HG02759 (cell line): Measurements from ENCODE around the gene HEATR5A.

ENCODE experiments used
- ATAC-seq: cut with Tn5 transposase; IDR thresholded peaks from one replicate; pipeline ENCODE4 v1.9.1; 2021; ENCODE audit warnings: mild to moderate bottlenecking, moderate library complexity; ENCODE audit not compliant: unreplicated experiment

HEATR5A gene

DNA sequence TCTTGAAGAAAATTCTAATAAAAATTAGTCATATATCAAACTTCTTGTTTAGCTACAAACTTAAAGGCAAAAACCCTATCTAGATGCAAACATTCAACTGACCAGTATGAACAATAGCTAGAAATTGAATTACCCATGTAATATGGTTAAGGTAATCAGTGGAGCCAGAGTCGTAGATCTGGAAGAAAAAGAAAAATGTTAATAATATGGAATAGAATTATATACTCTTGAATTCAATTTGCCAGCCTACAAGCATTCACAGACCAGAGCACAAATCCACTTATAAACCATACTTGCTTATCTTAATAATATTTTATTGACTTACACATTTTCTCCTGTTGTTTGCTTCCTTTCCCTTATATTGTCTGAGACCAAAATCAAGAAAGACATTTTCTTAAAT, 7.7 kb upstream of the HEATR5A start:
- no peak for ATAC-seq

DNA sequence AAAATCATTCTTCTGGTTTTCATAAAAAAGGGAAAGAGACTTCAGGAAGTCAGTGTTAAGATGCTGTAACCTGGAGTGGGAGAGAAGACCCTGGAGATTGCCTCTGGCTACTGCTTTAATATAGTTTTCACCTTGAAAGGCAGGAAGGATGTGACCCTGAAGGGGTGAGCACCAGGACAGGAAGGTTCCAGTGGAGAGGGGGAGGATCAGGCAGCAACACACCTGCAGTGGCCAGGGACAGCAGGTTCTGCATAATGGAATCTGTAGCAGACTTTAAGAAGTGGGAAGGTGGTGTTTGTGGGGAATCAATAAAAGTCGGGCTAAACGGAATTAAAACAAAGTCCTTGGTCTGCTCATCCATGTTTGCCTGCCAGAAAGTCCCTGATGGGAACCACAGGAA, 6.3 kb upstream of the HEATR5A start:
- ATAC-seq, result no peak

DNA sequence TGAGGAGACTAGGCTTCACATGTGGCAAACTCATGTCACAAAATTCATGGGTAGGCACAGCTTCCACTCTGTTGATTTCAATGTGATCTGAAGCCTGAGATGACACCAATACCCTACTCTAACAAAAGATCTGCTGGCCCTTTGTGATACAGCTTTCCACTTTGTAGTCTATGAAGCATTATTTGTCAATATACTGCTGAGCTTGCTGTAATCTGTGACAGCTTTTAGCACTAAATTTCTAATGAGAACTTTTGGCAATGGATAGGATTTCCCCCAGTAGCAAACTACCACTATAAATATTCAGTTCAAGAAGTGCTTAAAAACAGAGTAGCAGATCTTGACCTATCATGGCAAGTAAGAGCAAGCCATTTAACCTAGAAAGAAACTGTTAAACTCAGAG, 5.6 kb upstream of the HEATR5A start:
- ATAC-seq, result no peak

DNA sequence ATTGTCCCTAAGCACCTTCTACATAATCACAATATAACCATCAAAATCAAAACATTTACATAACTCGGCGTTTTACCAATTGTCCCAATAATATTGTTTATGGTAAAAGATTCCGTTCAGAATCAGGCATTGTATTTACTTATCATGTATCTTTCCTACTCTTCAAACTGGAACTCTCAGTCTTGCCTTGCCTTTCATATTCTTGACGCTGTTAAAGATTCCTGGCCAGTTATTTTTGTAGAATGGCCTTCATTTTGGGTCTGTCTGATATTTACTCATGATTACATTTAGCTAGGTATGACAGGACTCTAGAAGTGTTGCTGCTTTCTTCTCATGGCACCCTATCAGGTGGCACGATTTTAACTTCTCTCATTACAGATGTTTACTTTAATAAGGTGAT, 850 bp upstream of the HEATR5A start:
- ATAC-seq, result no peak

DNA sequence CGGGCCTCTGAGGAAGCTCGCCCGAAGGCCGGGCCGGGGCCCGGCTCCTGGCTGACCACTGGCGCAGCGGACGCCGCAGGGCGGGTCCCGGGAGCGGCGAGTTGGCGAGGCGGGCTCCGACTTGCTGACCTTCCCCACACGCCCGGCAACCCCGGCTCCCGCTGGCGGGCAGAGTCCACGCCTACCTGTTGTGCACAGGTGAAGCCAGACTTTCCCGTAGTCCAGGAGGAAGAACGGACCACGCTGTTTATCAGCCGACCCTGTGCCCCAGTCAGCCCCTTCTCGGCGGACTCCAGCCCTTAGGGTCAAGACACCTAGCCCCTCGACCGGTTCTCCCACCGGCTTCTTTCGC, 407 bp downstream of the HEATR5A start:
- peak; percentile 22 for ATAC-seq

DNA sequence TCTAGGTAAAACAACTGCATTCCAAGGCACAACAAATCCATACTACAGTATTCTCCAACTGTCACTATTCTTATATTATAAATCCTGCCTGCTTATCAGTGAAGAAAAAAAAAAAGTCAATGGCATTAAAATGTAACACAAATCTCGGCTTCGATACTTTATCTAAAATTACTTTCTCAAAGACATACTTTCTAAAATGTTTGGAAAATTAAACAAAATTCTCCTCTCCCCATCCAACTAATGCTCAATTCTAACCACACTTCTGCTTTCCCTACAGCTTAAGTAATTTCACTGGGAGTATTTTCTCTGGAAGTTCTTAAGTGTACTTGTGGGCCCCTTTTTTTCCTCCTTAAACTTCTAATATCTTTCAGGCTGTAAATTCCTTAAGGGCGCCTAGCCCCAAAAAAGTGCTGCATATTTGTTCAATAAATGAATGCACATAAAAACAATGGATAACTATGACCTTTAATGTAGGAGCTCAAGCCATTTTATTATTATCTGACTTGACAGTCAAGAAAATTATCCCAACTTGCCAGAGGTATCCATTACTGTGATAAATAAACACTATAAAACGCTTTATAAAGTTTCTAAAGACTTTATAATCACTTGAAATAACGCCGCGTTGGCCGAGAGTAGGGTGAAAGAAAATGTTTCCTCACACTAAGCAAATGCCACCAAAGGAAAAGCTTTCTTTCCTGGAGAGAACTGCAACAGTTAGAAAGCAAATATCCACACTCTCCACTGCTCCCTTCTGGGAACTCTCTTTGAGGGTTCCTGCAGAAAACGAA, 977 bp downstream of the HEATR5A start:
- no peak for ATAC-seq

DNA sequence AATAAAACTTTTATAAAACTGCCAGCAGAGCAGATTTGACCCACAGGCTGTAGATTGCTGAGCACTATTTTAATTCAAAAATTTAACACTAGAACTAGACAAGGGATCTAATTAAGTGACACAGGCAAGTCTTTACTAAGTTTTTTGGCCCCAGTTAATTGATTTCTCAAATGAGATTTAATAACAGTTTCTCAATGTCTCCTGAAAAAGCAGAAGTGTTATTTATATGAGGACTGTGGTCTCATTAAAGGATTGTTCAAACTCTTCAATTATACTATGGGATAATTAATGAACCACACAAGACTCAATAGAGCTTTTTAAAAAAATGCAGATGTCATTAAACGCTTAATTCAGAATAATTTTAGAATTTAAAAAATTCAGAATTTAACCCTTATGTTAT, 1.9 kb downstream of the HEATR5A start:
- ATAC-seq, result no peak

DNA sequence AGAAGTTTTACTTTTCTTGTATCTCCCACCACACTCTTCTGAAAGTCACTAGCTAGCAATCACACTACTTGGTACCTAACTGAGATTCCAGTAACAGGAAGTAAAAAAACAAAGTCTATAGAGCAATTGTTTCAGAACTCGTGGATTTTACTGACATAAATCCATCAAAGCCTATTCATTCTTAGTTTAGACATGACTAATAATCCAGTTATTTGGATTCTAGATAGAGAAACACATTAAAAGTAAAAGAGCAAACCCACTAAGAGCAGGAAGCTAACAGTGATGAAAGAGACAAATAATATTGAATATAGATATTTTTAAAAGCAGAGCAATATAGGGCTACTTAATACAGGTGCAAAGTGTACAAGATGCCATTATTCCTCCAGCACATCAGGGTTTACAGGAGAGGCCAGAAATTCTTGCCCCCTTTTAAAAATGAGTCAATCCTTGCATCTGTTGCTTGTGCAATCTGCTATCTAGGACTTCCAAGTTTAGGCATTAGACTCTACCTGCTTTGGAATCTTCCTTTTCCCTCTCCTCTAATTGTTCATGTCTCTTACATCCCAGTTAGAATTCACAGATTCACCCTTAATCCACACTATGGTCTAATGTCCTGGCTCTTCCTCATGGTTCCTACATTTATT, 6.0 kb downstream of the HEATR5A start:
- ATAC-seq, result no peak

DNA sequence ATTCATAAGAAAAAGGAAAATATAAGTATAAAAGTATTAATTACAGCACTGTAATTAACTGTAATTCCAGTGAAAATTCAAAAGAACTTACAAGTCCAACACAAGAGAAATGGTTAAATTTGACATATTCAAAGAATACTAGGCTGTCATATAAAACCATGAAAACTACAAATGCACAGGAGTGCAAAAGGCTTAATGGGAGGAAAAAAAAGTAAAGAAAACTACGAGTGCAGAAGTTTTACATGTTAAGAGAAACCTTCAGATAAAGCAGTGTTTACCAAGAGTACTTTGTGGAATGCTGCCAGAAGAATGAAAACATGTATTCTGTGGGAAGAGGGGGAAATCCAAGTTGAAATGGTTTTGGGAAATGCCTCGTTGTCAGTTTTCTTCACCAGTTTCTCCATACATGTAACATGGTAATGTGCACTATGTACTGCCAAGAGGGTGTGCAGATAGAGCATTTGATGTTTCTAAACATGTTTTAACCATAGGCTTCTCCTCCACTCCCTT, 9.1 kb downstream of the HEATR5A start:
- ATAC-seq, result no peak

DNA sequence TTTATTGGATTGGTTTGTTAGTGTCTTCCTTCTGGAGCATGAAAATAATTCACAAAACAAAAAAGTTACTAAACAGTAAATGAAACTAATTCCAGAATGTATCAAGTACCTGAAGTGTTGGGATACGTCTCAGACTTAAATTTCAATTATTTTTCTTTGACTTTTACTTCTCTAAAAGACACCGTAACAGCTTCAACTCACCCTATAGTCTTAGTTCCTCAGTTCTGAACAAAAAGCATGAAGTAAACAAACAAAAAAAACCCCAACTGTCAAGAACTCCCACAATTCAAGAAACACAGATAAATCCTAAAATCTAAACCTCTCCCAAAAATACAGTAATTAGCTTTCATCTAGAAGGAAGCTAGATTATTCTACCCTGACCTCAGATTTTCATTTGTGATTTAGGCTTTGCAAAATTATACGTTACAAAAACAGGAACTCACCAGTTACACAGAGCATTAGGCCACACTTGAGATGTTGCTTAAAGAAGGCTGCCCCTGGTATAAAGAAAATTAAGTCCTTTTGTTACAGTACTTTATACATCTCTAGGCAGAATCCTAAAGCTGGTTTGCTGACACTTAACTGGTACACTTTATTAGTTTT, 10.2 kb downstream of the HEATR5A start:
- no peak for ATAC-seq

DNA sequence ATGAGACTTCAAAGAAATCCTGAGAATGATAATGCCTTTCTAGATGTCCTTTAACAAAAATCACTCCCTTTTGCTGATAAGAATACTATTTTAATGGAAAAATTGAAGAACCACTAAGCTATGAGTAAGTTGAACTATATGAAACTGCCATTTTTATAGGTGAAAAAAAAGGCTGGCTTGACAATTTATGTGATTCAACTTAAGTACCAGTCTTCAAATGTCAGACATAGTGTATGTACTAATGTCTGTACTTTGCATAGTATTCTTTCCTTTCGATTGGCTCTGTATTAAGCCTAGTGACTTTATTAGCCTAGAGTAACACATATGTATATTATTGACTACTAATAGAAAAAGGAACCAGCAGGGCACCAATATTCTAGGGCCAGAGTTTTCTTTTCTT, 11.9 kb downstream of the HEATR5A start:
- ATAC-seq, result no peak

DNA sequence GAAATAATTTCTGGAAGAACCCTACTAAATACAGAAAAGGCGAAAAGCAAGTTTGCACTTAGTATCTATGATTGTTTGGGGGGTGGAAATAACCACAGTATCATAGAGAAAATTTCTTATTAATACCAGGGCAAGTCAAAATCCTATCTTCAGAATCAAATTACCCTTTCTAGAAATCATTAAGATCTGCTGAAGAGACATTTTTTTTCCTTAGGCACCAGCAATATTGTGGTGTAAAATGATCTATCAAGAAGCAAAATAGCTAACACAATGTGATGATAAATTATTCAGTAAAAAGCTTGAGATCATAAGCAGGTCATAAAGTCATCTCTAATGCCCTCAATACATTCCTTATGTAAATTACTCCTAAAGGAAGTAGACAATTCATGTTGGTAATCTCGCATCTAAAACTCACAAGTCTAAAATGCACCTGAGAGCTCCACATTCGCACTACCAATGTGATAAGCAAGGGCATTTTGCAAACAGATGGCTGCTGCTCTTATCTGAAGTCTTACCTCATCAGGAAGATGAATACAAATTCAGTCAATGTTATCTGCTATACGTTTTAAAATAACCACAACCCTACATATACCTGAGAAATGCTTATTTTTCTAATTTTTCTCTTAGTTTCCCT, 14.6 kb downstream of the HEATR5A start:
- no peak for ATAC-seq

DNA sequence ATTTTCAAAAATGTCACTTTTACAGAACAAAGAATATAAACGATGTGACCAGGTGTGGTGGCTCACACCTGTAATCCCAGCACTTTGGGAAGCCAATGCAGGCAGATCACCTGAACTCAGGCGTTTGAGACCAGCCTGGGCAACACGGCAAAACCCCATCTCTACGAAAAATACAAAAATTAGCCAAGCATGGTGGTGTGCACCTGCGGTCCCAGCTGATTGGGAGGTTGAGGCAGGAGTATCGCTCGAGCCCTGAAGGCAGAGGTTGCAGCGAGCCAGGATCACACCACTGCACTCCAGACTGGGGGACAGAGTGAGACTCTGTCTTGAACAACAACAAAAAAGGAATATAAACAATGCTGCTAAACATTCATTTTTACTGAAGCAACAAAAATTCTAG, 15.2 kb downstream of the HEATR5A start:
- ATAC-seq, result no peak

DNA sequence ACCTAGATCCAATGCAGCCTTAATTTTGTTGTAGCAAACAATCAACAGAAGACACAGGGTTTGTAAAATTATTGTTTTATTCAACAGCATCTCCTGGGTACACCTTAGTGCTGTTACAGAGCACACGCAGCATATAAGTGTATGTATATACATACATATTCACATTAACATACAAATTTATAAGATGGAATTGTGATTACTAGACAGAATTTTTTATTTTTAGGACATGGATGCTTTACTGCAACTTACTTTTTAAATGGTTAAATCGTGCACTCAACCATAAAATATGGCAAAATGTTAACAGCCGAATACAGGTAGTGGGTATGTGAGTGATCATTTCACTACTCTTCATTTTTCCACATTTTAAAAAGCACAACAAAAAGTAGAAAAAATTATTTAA, 16.6 kb downstream of the HEATR5A start:
- ATAC-seq, result no peak

DNA sequence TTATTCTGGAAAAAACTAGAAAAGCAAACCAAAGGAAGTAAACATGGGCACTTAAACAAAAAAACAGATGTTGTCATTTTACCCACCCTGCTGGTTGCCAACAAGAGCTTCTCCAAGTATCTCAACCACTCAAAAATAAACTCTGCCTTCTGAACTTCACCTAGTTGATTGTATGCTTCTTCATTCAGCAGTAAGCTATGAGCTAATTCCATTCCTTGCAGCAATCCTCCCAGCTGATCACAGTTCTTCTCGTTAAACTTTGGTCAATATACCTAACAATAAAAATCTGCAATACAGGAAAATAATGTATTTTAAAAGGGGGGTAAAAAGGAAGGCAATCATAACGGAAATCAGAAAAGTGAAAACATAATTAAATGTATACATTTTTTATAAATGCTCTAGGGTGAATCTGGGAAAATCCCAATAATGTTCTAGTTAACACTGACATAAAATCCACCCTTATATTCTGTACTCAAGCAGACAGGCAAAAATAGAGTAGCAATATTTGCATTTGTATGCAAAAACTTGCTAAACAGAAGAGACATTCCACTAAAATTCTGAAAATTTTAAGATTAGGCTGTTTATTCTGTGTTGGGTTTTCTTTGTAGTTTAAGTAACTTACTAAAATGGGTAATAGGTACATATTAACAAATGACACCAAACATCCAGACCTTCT, 17.4 kb downstream of the HEATR5A start:
- ATAC-seq, result no peak

DNA sequence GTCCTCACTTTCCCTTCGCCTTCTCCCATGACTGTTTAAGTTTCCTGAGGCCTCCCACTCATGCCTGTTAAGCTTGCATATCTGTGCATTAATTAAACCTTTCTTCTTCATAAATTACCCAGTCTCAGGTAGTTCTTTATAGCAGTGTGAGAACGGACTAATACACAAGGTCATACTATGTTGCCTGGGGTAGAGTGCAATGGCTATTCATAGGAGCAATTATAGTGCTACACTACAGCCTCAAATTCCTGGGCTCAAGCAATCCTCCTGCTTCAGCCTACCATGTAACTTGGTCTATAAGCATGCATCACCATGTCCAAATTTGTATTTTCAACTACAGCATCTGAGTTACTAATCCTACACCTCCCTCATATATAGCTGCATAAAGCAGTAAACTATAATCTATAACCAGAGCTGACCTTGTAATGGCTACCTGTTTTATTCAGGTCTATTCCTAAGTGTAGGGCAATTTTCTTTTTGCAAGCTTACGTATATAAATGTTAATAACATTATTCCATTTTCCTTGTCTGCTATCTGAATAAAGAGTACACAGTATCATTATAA, 18.9 kb downstream of the HEATR5A start:
- no peak for ATAC-seq

DNA sequence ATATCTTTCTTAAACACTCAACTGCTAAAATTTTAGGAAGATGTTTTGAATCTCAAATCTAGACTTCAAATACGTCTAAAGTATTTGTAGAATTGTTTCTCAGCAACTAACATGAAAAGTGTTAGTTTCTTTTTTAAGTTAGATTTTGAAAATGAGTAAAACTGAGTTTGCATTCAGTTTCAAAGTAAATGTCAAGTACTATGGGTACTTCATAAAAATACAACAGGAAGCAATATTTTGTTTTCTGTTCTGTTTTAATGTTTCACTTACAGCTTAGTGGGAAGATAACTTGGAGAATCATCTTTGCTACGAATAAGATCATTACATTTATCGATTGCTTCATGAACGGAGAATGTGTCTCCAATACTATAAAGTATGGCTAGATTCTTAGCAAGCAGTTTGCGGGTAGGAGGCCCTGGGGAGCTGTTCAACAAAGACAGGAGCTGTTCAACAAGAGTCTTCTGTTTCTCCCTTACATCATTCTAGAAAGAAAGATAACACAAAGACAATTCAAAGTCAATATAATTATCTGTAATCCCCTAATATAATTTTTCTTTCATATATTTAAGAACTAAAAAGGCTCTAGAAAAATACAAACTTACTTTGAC, 20.2 kb downstream of the HEATR5A start:
- ATAC-seq, result no peak

DNA sequence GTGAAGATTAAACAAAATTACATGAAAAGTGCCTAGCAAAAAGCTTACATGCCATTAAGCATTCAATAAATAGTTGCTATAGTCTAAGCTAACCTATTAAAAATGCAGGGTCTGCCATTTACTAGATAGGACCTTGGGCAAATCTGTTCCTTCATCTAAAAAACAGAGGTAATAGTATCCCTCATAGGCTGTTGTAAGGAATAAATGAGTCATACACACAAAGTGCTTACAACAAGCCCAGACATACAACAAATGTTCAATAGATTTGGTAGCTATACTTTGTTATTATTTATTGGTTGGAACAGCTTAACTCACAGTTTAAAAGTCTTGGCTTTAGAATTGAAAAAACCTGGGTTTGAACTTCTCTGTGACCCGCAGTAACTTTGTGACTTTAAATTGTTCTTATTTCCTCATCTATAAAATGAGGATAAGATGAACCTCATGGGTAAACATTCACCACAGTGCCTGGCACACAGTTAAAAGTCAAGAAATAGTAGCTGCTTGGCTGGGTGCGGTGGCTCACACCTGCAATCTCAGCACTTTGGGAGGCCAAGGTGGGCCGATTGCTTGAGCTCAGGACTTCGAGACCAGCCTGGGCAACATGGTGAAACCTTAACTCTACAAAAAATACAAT, 24.7 kb downstream of the HEATR5A start:
- ATAC-seq, result no peak

DNA sequence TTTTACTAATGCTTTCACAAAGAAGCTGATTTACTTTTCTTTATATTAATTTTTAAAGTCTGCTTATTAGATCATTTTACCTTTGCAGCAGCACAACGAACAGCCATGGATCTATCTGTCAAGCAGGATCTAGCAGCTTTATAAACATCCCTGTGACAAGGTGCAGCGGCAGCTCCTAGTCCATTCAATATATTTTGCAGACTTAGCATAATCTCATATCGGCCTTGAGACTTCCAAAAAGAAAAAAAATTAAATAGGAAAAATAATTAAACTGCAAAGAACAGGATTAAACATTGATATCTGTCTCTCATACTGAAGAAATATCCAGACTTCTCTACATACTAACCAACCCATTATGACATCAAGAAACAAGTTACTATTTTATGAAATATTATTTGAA, 25.2 kb downstream of the HEATR5A start:
- no peak for ATAC-seq

DNA sequence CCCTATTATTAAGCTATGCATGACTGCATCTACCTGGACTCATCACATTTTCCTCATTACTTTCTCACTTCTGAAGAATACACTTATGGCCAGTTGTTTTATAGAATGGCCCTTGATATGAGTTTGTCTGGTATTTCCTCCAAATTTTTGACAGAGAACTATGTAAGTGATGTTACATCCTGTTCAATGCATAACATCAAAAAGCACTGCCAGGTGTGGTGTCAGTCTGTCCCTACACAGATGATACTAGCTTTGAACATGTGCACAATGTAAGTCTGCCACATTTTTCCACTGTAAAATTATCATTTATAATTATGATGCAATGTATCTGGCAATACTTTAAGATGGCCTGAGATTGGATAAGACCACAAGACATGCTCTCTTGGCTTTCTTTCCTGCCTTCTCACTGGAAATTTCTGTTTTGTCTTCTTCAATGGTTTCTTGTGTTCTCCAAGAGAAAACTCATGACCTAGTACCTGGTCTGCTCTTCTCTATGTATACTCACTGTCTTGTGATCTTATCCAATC, 28.3 kb downstream of the HEATR5A start:
- no peak for ATAC-seq
